Amniotic epithelial cell (primary cell): ENCODE results near the gene NSD1.
"Not testable (repeated sequence)": the region's sequence is repeated elsewhere in the genome, so short reads cannot be mapped to it uniquely, and the experiment has no call there.

Experiments used
- DNase-seq: peaks from one replicate; pipeline ENCODE4 v3.0.0-alpha.2; 2010; ENCODE audit warnings: low read depth

NSD1 gene

GRCh38 chr5:177176175-177176711, 42.7 kb downstream of the NSD1 start:
- DNase-seq: peak; percentile 38

- DNase-seq: not testable (repeated sequence)
Observed at GRCh38 chr5:177177847-177178437, 44.4 kb downstream of the NSD1 start.

GRCh38 chr5:177178733-177179304, 45.2 kb downstream of the NSD1 start:
- DNase-seq: no peak

- no peak for DNase-seq
Observed at GRCh38 chr5:177179431-177179830, 45.9 kb downstream of the NSD1 start.

GRCh38 chr5:177183142-177183541, 49.6 kb downstream of the NSD1 start:
- peak; percentile 21 for DNase-seq

- no peak for DNase-seq
Observed at GRCh38 chr5:177183766-177184360, 50.3 kb downstream of the NSD1 start.

GRCh38 chr5:177185993-177186392, 52.4 kb downstream of the NSD1 start:
- DNase-seq: no peak

GRCh38 chr5:177186645-177187044, 53.1 kb downstream of the NSD1 start:
- DNase-seq: no peak

- peak; percentile 41 for DNase-seq
Observed at GRCh38 chr5:177188775-177189174, 55.2 kb downstream of the NSD1 start.

GRCh38 chr5:177189416-177189815, 55.8 kb downstream of the NSD1 start:
- peak; percentile 45 for DNase-seq

- no peak for DNase-seq
Observed at GRCh38 chr5:177189965-177190364, 56.4 kb downstream of the NSD1 start.

GRCh38 chr5:177194268-177194667, 60.7 kb downstream of the NSD1 start:
- DNase-seq: peak; percentile 99

- peak; percentile 84 for DNase-seq
Observed at GRCh38 chr5:177195307-177195952, 61.9 kb downstream of the NSD1 start.

- no peak for DNase-seq
Observed at GRCh38 chr5:177198738-177199137, 65.2 kb downstream of the NSD1 start.

GRCh38 chr5:177204281-177204680, 70.7 kb downstream of the NSD1 start:
- DNase-seq: no peak

- DNase-seq: peak; percentile 56
Observed at GRCh38 chr5:177209610-177210009, 76.0 kb downstream of the NSD1 start.

GRCh38 chr5:177212242-177212641, 78.7 kb downstream of the NSD1 start:
- no peak for DNase-seq

- DNase-seq: no peak
Observed at GRCh38 chr5:177220576-177220975, 87.0 kb downstream of the NSD1 start.

- DNase-seq: no peak
Observed at GRCh38 chr5:177222269-177222668, 88.7 kb downstream of the NSD1 start.

- no peak for DNase-seq
Observed at GRCh38 chr5:177225798-177226197, 92.2 kb downstream of the NSD1 start.

GRCh38 chr5:177226860-177227259, 93.3 kb downstream of the NSD1 start:
- DNase-seq: peak; percentile 18

- DNase-seq: no peak
Observed at GRCh38 chr5:177228751-177229150, 95.2 kb downstream of the NSD1 start.

- DNase-seq: no peak
Observed at GRCh38 chr5:177230660-177231059, 97.1 kb downstream of the NSD1 start.
